Fibroblast of mammary gland (primary cell): Measurements from ENCODE around the gene CCSAP.

Experiments used
- DNase-seq: peaks from one replicate; pipeline ENCODE4 v3.0.0-alpha.2; 2010; ENCODE audit warnings: low read depth
- H3K4me3 ChIP-seq: 2 replicates; pipeline ENCODE4 v1.5.1; 2011; ENCODE audit warnings: low read depth, mild to moderate bottlenecking, low read length, moderate library complexity; ENCODE audit not compliant: control insufficient read depth
- TF ChIP-seq, protein P1 (sequence below): conservative IDR thresholded peaks from 2 replicates; pipeline ENCODE4 v1.5.1; 2011; ENCODE audit warnings: low read depth, low read length, inconsistent platforms; ENCODE audit not compliant: control insufficient read depth, insufficient read depth

Gene CCSAP, protein sequence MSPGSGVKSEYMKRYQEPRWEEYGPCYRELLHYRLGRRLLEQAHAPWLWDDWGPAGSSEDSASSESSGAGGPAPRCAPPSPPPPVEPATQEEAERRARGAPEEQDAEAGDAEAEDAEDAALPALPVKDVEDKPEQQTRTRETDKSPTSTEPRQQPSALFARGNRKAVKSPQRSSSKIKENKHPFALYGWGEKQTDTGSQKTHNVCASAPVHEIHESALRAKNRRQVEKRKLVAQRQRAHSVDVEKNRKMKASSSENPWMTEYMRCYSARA

DNA sequence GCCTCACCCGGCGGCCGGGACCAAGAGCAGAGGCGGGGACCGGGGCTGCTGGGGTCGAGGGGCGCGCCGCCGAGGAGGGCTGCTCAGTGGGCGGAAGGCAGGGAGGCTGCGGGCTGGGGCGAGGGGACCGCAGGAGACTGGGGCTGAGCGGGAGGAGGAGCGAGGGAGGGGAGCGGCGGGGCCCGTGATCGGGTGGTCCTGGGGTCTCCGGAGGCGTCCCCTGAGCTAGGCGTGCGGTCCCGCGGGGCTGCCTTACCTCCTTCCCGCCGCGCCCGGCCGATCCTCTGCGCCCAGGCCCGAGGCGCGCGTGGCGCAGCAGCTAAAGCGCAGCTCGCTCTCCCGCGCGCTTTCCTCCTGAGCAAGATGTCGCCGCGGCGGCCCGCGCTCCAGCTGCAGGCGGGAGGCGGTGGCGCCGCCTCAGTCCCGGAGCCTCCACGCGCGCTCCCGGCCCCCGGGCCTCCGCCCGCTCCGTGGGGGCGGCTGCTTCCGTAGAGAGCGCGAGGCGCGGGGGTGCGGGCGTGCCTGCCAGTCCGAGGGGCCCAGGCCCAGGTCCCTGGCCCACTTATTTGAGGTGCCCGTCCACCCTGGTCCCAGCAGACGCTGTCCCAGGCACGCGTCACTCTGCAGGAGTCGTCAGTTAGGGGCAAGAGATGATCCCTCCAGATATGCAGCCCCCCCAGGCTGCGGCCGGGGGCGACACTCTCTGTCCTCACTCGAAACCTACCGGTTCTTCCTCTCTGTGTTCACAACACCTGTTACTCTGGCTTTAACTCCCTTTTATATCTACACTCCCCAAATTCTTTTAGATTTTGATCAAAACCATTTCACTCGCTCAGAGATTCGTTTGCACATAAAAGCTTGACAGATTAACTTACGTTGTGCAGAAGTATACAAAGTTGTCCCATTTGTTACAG, at the start of gene CCSAP:
Gene CCSAP (minus strand): TSS at position 392 of the 914 bp plus-strand sequence. CDS start 582 bp downstream, outside the sequence.
- TF ChIP-seq, protein P1, sequence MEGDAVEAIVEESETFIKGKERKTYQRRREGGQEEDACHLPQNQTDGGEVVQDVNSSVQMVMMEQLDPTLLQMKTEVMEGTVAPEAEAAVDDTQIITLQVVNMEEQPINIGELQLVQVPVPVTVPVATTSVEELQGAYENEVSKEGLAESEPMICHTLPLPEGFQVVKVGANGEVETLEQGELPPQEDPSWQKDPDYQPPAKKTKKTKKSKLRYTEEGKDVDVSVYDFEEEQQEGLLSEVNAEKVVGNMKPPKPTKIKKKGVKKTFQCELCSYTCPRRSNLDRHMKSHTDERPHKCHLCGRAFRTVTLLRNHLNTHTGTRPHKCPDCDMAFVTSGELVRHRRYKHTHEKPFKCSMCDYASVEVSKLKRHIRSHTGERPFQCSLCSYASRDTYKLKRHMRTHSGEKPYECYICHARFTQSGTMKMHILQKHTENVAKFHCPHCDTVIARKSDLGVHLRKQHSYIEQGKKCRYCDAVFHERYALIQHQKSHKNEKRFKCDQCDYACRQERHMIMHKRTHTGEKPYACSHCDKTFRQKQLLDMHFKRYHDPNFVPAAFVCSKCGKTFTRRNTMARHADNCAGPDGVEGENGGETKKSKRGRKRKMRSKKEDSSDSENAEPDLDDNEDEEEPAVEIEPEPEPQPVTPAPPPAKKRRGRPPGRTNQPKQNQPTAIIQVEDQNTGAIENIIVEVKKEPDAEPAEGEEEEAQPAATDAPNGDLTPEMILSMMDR = no peak
- peak within 1 kb of the TSS; percentile 67 for H3K4me3 ChIP-seq
- DNase-seq = peak; percentile 25

DNA sequence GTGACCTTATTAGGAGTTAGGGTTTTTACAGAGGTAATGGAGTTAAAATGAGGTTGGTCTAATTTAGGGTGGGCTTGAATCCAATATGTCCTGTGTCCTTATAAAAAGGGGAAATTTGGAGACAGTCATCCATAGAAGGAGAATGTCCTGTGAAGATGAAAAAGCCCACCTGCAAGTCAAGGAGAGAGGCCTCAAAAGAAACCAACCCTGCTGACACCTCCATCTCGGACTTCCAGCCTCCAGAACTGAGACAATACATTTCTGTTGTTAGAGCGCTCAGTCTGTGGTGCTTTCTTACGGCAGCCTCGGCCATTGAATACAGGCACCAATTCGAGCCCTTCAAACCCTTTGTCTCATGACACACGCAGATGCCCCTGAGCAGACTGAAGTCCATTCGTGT, 47.3 kb upstream of the CCSAP start:
- TF ChIP-seq, protein P1 = no peak
- no peak for DNase-seq
- no peak overlapping the region for H3K4me3 ChIP-seq

DNA sequence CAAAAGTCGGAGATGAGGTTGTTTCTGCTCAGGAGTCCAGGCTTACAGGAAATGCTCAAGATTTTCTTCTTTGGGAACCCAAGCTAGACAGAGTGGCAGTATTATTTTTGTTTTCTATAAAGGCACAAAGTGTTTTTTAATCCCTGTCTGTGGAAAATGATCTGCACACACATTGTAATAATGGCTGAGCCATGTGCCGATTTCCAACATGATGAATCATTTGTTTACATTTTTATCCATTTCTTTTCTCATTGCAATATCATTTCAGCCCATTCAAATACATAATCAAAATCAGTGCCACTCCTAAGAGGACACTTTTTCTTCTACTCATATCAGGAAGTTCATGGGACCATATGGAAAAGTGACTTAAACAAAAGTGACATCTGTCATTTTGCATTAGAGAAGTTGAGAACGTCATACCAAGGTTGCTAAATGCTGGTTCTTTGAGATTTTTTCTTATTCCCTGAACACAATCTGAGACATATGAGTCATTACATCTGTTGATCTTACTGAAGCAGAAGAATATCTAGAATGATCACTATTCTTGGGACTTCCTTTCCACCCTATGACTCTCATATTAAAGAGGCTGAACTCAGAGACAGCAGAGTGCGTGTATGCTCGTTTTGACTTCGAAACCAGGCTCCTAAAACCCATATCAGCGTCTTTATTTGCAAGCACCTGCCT, 46.2 kb upstream of the CCSAP start:
- DNase-seq = peak; percentile 70
- TF ChIP-seq, protein P1 = no peak
- no peak overlapping the region for H3K4me3 ChIP-seq

DNA sequence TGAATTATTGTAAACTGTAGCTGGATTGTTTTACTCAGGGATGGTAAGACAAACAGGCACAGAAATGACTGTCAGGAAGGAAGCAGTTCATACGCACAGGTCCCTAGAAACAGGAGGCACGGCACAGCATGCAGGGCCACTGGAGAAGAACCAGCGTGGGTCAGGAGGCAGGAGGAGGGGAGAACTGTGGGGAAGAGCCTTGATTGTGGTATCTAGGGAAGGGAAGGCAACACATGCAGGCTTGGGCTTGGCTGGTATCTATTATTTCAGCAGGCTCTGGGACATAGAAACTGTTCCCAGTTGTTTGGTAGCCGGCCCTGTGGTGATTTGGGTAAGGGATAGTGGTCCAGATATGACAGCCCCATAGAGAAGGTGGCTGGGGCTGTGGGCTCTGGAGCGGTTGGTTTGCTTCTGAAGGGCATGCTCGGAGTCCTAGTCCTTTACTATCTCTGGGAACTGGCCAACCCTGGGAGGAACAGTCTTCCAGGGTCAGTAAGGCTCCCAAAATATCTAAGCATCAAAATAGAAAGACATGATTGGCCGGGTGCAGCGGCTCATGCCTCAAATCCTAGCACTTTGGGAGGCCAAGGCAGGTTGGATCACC, 43.1 kb upstream of the CCSAP start:
- TF ChIP-seq, protein P1 = no peak
- no peak for DNase-seq
- no peak overlapping the region for H3K4me3 ChIP-seq

DNA sequence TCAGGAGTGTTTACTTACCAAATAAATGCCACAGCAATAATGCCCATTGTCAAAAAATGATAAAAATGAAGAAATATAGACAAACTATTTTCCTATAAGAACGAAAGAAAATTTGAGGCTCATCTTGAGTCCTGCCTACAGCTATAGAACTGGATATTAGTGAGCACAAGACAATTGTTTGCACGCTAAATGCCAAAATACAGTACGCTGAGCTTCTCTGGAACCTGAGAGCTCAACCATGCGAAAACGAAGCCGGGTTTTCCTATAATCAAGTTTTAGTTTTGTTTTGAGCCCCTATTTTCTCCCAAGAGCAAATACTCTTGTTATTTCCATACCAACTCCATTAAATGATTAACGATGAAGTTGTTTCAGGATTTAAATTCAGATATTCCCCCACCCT, 42.0 kb upstream of the CCSAP start:
- H3K4me3 ChIP-seq = no peak overlapping the region
- no peak for DNase-seq
- TF ChIP-seq, protein P1 = no peak

DNA sequence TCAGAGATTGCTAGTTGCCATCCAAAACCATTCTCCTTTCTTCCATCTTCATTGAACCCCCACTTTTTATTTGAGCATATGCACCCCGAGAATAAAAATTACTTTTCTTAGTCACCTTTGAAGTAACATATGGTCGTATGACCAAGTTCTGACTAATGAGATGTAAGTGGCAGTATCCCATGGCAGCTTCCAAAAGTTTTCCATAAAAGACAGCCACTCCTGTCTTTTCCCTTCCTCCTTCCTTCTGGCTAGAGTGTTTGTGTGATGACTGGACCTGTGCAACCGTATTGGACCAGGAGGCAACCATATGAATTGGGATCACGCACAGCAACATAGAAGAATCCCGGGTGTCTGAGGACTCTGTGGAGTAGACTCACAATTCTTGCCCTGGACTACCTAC, 41.1 kb upstream of the CCSAP start:
- DNase-seq = peak; percentile 53
- TF ChIP-seq, protein P1 = no peak
- no peak overlapping the region for H3K4me3 ChIP-seq
